ENCODE data around the gene PPL. TPM values are rescaled to one million over a fixed set of nuclear protein-coding genes. Genes with fewer than 3 reads are reported as not detected.

Gene PPL
- total RNA-seq, 1 experiment from 2014 or later: 0.04 TPM

GRCh38 chr16:4888428-4889135 lies 48.4 kb downstream of the PPL start:
- Histone ChIP-seq H3K4me1 (ENCODE audit: insufficient read depth, low read length, poor library complexity, severe bottlenecking) (no peaks in the 10 kb centered on the region), H3K27ac (ENCODE audit: low read depth, low read length, poor library complexity, severe bottlenecking) (no peak overlapping the region), H3K27me3 (replicated peaks; ENCODE audit: insufficient read depth, low read depth, low read length, poor library complexity) (no peaks in the 10 kb centered on the region), H3K9me3 (ENCODE audit: low read depth, low read length, poor library complexity, severe bottlenecking) (no peaks in the 10 kb centered on the region), H3K36me3 (ENCODE audit: insufficient read depth, low read length, poor library complexity, severe bottlenecking) (peaks cover under 1% of the 10 kb centered on the region), H3K4me3 (ENCODE audit: low read depth, low read length, poor library complexity, severe bottlenecking) (no peak overlapping the region)
- TF ChIP-seq EZH2 (IDR thresholded peaks at IDR 0.05; ENCODE audit: borderline replicate concordance, low read depth, low read length, poor library complexity, severe bottlenecking): no peak
- TF ChIP-seq, protein P1, sequence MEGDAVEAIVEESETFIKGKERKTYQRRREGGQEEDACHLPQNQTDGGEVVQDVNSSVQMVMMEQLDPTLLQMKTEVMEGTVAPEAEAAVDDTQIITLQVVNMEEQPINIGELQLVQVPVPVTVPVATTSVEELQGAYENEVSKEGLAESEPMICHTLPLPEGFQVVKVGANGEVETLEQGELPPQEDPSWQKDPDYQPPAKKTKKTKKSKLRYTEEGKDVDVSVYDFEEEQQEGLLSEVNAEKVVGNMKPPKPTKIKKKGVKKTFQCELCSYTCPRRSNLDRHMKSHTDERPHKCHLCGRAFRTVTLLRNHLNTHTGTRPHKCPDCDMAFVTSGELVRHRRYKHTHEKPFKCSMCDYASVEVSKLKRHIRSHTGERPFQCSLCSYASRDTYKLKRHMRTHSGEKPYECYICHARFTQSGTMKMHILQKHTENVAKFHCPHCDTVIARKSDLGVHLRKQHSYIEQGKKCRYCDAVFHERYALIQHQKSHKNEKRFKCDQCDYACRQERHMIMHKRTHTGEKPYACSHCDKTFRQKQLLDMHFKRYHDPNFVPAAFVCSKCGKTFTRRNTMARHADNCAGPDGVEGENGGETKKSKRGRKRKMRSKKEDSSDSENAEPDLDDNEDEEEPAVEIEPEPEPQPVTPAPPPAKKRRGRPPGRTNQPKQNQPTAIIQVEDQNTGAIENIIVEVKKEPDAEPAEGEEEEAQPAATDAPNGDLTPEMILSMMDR (conservative IDR thresholded peaks at IDR 0.05; ENCODE audit: low read depth, low read length): no peak
- ChIA-PET CTCF (no interaction called here), POLR2A (ENCODE audit: low non-redundant PET) (no interaction called here)
- intact Hi-C loops (cut with micrococcal nuclease; ENCODE audit: unreplicated experiment): no loop called here
- BruUV-seq (replicated peaks): no TSS peak
- DNase-seq (ENCODE audit: low spot score): no peak

- H3K27ac ChIP-seq (ENCODE audit: low read depth, low read length, poor library complexity, severe bottlenecking): no peak overlapping the region
- H3K4me1 ChIP-seq (ENCODE audit: insufficient read depth, low read length, poor library complexity, severe bottlenecking): no peaks in the 10 kb centered on the region
- POLR2A ChIA-PET (ENCODE audit: low non-redundant PET): no interaction called here
- CTCF ChIA-PET: no interaction called here
- no peaks in the 10 kb centered on the region for H3K9me3 ChIP-seq (ENCODE audit: low read depth, low read length, poor library complexity, severe bottlenecking)
- DNase-seq (ENCODE audit: low spot score): no peak
- TF ChIP-seq, protein P1 (conservative IDR thresholded peaks at IDR 0.05; ENCODE audit: low read depth, low read length): no peak
- no peak for TF ChIP-seq EZH2 (IDR thresholded peaks at IDR 0.05; ENCODE audit: borderline replicate concordance, low read depth, low read length, poor library complexity, severe bottlenecking)
- BruUV-seq (replicated peaks): no TSS peak
- intact Hi-C loops (cut with micrococcal nuclease; ENCODE audit: unreplicated experiment): no loop called here
- no peaks in the 10 kb centered on the region for H3K27me3 ChIP-seq (replicated peaks; ENCODE audit: insufficient read depth, low read depth, low read length, poor library complexity)
- H3K36me3 ChIP-seq (ENCODE audit: insufficient read depth, low read length, poor library complexity, severe bottlenecking): peaks cover 14% of the 10 kb centered on the region
- no peak overlapping the region for H3K4me3 ChIP-seq (ENCODE audit: low read depth, low read length, poor library complexity, severe bottlenecking)
Measured at GRCh38 chr16:4886151-4886550, 50.8 kb downstream of the PPL start.

- intact Hi-C loops (cut with micrococcal nuclease; ENCODE audit: unreplicated experiment): no loop called here
- POLR2A ChIA-PET (ENCODE audit: low non-redundant PET): no interaction called here
- peaks cover 21% of the 10 kb centered on the region for H3K36me3 ChIP-seq (ENCODE audit: insufficient read depth, low read length, poor library complexity, severe bottlenecking)
Measured at GRCh38 chr16:4884972-4885874, 51.7 kb downstream of the PPL start.

More at GRCh38 chr16:4884972-4885874, 51.7 kb downstream of the PPL start:
- no peaks in the 10 kb centered on the region for H3K9me3 ChIP-seq (ENCODE audit: low read depth, low read length, poor library complexity, severe bottlenecking)
- DNase-seq (ENCODE audit: low spot score): no peak
- BruUV-seq (replicated peaks): no TSS peak
- no peak overlapping the region for H3K4me3 ChIP-seq (ENCODE audit: low read depth, low read length, poor library complexity, severe bottlenecking)
- no peaks in the 10 kb centered on the region for H3K4me1 ChIP-seq (ENCODE audit: insufficient read depth, low read length, poor library complexity, severe bottlenecking)
- TF ChIP-seq, protein P1 (conservative IDR thresholded peaks at IDR 0.05; ENCODE audit: low read depth, low read length): no peak
- TF ChIP-seq EZH2 (IDR thresholded peaks at IDR 0.05; ENCODE audit: borderline replicate concordance, low read depth, low read length, poor library complexity, severe bottlenecking): no peak
- CTCF ChIA-PET: no interaction called here
- H3K27me3 ChIP-seq (replicated peaks; ENCODE audit: insufficient read depth, low read depth, low read length, poor library complexity): no peaks in the 10 kb centered on the region
- H3K27ac ChIP-seq (ENCODE audit: low read depth, low read length, poor library complexity, severe bottlenecking): no peak overlapping the region
